Stimulated activated CD4-positive, alpha-beta T cell treated with anti-CD3 and anti-CD28 coated beads, Interleukin-4, amount 100 ng/mL, for 1 hour (primary cell): ENCODE results near the gene KIAA0232.
"Not testable (repeated sequence)": the region's sequence is repeated elsewhere in the genome, so short reads cannot be mapped to it uniquely, and the experiment has no call there.

Experiments
- DNase-seq: peaks from one replicate; pipeline ENCODE4 v3.0.0-alpha.2; 2020

KIAA0232 gene

GRCh38 chr4:6756345-6756744 lies 26.2 kb upstream of the KIAA0232 start:
- not testable (repeated sequence) for DNase-seq

GRCh38 chr4:6758728-6759127 lies 23.8 kb upstream of the KIAA0232 start:
- no peak for DNase-seq

GRCh38 chr4:6760865-6761264 lies 21.7 kb upstream of the KIAA0232 start:
- DNase-seq, result no peak

GRCh38 chr4:6761649-6762615 lies 20.6 kb upstream of the KIAA0232 start:
- no peak for DNase-seq

DNA sequence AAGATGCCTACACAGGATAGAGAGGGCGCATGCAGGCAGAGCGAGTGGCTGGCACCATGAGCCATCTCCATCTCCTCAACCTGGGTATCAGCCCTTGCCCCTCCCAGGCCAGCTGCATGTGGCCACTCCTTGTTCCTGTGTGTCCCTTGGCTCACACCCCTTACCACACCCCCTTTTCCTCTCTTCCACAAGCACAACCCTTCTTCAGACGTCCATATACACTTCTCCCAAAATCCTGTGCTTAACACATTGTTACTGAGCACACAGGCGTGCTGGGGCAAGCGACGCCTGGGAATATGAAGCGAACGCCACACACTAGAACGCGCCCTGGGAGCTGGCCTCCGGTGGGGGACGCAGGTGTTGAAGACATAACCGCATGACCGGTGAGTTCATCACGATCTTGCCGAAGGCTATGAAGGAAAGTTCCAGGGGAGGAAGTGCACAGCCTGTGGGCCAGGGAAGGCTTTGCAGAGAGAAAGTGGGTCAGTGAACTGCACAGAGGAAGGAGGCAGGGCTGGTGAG lies 19.1 kb upstream of the KIAA0232 start:
- DNase-seq, result no peak

GRCh38 chr4:6764976-6765620 lies 17.4 kb upstream of the KIAA0232 start:
- no peak for DNase-seq

GRCh38 chr4:6765703-6766102 lies 16.8 kb upstream of the KIAA0232 start:
- DNase-seq, result no peak

DNA sequence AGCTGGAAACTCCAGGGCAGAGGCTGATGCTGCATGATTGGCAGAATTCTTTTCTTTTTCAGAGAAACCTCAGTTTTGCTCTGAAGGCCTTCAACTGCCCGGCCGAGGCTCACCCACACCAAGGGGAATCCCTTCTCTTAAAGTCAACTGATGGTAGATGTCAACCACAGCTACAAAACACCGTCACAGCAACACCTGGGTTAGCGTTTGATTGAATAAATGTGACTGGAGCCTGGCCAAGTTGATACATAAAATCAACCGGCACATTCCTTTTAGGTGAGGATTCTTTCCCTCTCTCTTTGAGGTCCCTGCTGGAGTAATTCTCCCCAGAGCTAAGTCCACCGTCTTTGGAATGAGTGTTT lies 15.2 kb upstream of the KIAA0232 start:
- no peak for DNase-seq

GRCh38 chr4:6767748-6768538 lies 14.6 kb upstream of the KIAA0232 start:
- DNase-seq, result no peak

DNA sequence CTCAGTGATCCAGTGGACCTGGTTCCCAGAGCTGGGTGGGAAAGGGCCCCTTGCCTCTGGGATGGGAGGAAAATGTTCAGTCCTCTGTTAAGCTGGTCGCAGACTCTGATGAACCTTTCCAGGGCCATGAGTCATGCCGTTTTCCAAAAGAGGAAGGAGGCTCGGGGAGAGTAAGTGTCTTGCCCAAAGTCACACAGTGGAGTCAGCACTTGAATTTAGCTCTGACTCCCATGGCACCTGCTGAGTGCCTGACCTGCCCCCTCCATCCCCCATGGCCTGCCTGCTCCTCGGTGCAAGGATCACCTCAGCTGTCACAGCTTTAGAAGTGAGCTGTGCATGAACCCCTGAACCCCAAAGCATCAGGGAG lies 14.0 kb upstream of the KIAA0232 start:
- DNase-seq, result no peak

- no peak for DNase-seq
Observed at GRCh38 chr4:6769233-6769988, 13.1 kb upstream of the KIAA0232 start.

- DNase-seq, result no peak
Observed at GRCh38 chr4:6769989-6770420, 12.5 kb upstream of the KIAA0232 start.

DNA sequence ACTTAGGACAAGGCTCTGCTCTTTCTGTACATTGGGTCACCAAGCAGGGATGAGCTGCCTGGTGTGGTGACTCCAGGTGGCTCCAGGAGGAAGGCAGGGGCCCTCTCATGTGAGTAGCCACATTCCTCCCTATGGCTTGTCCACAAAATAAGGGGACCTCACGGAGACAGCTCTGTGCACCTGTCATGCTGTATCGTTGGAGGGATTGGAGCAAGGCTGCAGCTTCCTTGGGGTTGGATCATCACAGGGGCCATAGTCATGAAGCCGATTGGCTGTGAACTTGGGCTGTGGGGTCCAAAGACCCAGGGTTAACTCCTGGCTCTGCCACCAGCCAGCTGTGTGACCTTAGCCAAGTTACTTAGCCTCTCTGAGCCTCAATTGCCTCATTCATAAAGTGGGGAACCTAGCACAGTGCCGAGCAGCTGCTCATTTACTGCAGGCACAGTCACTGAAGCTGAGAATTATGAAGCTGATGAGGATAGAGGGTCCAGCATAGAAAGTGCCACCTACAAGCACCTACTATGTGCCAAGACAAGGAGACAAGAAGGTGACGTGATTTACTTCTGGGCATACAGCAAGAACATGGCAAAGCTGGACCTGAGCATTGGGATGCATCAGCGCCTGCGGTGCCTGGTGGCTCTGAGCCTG lies 11.8 kb upstream of the KIAA0232 start:
- no peak for DNase-seq

DNA sequence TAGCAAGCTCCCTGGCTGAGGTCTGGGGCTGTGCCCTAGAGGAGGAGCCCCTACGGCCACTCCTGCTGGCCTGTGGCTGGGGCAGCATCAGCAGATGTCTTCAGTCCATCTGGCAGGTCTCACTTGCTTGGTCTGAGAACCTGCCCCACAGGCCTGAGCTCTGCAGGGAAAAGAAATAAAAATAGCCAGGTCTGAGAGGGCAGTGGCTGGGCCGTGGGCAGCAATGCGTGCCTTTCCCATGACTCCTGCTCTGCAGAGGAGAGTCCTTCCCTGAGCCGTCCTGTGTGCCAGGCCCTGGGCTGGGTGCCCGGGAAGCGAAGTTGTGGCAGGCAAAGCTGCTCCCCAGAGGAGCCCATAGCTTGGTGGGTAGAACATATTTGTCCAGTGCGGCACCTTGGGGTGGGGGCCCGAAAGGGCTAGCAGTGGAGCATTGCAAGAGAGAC lies 11.3 kb upstream of the KIAA0232 start:
- DNase-seq, result no peak

- DNase-seq, result no peak
Observed at GRCh38 chr4:6772223-6772928, 10.2 kb upstream of the KIAA0232 start.

DNA sequence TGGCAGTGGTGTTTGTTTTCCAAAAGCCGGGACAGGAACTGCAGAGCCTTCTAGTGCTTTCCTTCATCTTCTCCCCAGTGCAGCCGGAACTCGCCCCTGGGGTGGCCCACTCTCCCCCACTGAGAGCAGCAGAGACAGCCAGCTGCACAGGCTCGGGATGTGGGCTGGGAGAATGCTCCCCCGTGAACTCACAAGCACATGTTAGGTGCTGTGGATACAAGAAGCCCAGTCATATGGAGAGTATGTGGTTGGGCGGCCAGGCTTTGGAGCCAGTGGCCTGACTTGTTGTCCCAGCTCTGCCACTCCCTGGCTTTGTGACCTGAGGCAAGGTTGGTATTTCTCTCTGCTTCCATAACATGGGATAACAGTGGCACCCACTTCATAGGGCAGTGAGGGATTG lies 9.4 kb upstream of the KIAA0232 start:
- DNase-seq, result no peak

GRCh38 chr4:6773616-6774540 lies 8.6 kb upstream of the KIAA0232 start:
- no peak for DNase-seq

DNA sequence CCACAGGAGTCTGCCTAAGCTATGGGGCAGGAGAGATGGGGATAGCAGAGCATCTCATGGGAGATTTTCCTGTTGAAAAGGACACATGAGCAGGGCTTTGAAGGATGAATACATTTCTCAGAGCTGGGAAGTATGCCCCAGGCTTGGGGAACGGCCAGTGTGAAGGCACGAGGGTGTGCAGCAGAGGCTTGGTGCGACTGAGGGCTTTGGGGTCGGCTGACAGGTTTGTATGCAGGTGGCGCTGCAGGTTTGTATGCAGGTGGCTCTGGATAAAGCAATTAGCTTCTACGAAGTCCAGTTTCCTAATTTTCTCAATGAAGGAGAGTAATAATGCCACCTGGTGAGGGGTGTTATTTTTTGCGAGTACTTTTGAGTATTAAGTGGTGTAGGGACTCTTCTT lies 6.8 kb upstream of the KIAA0232 start:
- DNase-seq, result no peak

DNA sequence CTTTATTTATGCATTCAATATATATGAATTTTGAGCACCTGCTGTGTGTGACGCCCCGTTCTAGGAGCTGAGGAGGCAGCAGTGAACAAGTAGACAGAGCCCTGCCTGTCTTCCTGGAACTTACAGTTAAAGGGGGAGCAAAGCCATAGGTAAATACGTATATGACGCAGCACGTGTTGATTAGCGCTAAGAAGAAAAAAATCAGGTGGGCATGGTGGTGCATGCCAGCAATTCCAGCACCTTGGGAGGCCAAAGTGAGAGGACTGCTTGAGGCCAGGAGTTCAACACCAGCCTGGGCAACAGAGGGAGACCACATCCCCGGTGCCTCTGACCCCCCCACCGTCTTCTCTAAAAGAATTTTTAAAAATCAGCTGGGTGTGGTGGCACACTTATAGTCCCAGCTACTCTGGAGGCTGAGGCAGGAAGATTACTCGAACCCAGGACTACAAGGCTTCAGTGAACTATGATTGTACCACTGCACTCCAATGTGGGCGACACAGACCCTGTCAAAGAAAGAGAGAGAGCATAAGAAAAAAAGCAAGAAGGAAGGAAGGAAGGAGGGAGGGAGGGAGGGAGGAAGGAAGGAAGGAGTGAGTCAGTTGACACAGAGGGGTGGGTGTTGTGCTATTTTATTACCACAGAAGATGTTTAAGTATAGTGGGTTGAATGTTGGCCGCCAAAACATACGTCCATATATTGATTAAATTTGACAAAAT lies 5.4 kb upstream of the KIAA0232 start:
- DNase-seq, result no peak
